ENCODE measurements around the gene ARHGDIA. TPM values are rescaled to one million over a fixed set of nuclear protein-coding genes. Genes with fewer than 3 reads are reported as not detected.
A peak's percentile ranks its signal among the peaks of the same experiment; 100 is the strongest.

ARHGDIA gene
- total RNA-seq, 4 donors from 2014 or later = 189 to 480 (median 323) TPM

DNA sequence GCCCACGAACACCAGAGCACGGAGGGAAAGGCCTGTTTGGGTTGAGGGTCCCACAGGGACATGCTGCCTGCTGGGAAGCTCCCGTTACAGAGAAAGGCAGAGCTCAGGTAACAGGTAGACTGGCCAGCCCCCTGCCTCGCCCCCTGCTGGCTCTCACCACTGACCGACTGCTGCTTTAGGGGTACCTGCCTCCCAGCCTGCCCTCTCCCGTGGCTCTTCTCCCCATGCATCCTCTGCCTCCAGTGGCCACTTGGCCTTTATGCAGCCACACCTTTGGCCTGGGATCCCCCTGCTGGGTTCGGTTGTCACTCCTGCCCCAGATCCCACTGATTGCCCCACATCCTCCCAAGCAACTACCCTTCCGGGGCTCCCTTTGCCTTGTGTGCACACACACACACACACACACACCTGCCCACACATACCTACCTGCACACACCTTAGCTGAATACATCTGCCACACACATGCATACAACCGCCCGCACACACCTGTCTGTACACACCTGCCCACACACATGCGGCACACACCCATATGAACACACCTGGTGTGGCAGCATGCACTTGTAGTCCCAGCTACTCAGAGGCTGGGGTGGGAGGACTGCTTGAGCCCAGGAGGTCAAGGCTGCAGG lies 45.2 kb downstream of the ARHGDIA start:
- DNase-seq = no peak

DNA sequence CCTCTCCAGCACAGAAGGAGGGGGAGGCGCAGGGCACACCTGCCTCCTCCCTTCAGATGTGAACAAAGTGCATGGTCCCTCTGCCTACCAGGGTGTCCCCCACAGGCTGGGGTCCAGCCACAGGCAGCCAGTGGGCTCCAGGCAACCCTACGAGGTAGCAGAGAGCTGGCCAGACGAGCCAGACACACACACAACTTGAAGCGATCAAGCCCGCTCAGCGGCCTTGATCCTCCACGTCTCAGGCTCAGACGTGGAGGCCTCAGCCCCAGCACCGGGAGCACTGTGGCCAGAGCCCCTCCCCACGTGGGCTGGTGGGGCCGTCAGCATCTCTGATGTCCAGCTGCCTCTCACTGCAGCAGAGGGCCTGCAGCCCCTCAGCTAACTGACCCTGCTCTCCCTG lies 46.5 kb downstream of the ARHGDIA start:
- H3K27ac ChIP-seq = no peak overlapping the region
- H3K9me3 ChIP-seq = no peaks in the 10 kb centered on the region
- intact Hi-C loops (cut with DNase I; ENCODE audit: low total_unique reads) (no loop called here), in situ Hi-C loops (cut with MboI; ENCODE audit: low pct_ligation_motif_present in 1 of 4, low pct_unique_long_range_greater_than_20kb in 1 of 4, low sequenced_read_pairs in 3 of 4) (no loop called here)
- H3K4me1 ChIP-seq = peaks cover 10 to 24% (median 17%) of the 10 kb centered on the region in 4 donors
- WGBS, 2 donors (ENCODE audit: low coverage in 1 of 2) = 87% methylated on average over 3 of the region's 11 CpGs; no CpG with 5 or more reads in 1 of the 2 donors
- no peak for DNase-seq
- no peak for TF ChIP-seq EP300 (IDR thresholded peaks at IDR 0.05; ENCODE audit: low read depth)
- TF ChIP-seq POLR2AphosphoS5 (IDR thresholded peaks at IDR 0.05) = no peak
- TF ChIP-seq POLR2A (IDR thresholded peaks at IDR 0.05) = no peak
- TF ChIP-seq, protein P1, sequence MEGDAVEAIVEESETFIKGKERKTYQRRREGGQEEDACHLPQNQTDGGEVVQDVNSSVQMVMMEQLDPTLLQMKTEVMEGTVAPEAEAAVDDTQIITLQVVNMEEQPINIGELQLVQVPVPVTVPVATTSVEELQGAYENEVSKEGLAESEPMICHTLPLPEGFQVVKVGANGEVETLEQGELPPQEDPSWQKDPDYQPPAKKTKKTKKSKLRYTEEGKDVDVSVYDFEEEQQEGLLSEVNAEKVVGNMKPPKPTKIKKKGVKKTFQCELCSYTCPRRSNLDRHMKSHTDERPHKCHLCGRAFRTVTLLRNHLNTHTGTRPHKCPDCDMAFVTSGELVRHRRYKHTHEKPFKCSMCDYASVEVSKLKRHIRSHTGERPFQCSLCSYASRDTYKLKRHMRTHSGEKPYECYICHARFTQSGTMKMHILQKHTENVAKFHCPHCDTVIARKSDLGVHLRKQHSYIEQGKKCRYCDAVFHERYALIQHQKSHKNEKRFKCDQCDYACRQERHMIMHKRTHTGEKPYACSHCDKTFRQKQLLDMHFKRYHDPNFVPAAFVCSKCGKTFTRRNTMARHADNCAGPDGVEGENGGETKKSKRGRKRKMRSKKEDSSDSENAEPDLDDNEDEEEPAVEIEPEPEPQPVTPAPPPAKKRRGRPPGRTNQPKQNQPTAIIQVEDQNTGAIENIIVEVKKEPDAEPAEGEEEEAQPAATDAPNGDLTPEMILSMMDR (IDR thresholded peaks at IDR 0.05) = no peak
- no peak overlapping the region for H3K4me3 ChIP-seq
- no peaks in the 10 kb centered on the region for H3K27me3 ChIP-seq
- H3K36me3 ChIP-seq = no peaks in the 10 kb centered on the region

More for the DNA sequence above, 45.2 kb downstream of the ARHGDIA start:
- Histone ChIP-seq H3K4me1 (peaks cover 10 to 23% (median 18%) of the 10 kb centered on the region in 4 donors), H3K27ac (no peak overlapping the region), H3K27me3 (no peaks in the 10 kb centered on the region), H3K4me3 (no peak overlapping the region), H3K9me3 (no peaks in the 10 kb centered on the region), H3K36me3 (no peaks in the 10 kb centered on the region)
- 40 to 60% methylated on average over 2 to 11 of the region's 11 CpGs for WGBS, 2 donors (ENCODE audit: low coverage in 1 of 2)
- intact Hi-C loops (cut with DNase I; ENCODE audit: low total_unique reads) = no loop called here
- TF ChIP-seq POLR2AphosphoS5 (IDR thresholded peaks at IDR 0.05) = no peak
- TF ChIP-seq, protein P1 (IDR thresholded peaks at IDR 0.05) = peak in 1 of 5 experiments; percentile 37
- in situ Hi-C loops (cut with MboI; ENCODE audit: low pct_ligation_motif_present in 1 of 4, low pct_unique_long_range_greater_than_20kb in 1 of 4, low sequenced_read_pairs in 3 of 4) = no loop called here

DNA sequence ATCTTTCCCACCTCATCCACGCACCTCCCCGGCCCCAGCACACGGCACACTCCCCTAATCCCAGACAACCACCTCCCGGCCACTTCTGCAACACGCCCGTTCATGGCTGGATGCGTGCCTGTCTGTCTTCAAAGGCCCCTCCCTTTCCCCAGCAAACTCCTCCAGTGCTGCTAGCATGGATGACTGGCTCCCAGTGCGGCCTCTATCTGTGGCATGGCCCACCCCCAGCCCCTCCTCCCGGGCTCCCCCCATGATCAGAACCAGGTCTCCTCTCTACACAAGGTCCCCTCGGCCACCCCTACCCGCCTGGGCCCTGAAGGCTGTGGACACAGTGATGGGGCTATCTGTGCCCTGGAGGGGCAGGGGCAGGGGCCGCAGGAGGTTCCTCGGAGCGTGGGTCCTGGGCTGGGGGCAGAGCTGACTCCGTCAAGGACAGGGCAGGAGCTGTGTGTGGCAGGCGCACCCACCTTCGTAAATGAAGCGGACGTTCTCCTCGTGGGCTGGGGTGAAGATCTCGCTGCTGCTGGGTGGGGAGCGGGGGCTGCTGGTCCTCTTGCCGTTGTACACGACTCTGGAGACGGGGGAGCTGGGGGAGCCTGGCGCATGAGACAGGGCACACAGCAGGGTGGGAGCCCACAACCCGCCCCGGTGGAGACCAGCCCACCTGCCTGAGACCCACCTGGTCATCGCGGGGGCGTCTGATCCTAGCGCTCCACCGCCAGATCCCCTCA lies 47.2 kb downstream of the ARHGDIA start:
- intact Hi-C loops (cut with DNase I; ENCODE audit: low total_unique reads) (no loop called here), in situ Hi-C loops (cut with MboI; ENCODE audit: low pct_ligation_motif_present in 1 of 4, low pct_unique_long_range_greater_than_20kb in 1 of 4, low sequenced_read_pairs in 3 of 4) (no loop called here)
- no peak overlapping the region for H3K4me3 ChIP-seq
- WGBS, 2 donors (ENCODE audit: low coverage in 1 of 2) = 78 to 92% methylated on average over 7 to 25 of the region's 33 CpGs
- no peak overlapping the region for H3K27ac ChIP-seq
- DNase-seq = no peak
- H3K4me1 ChIP-seq = peaks cover 10 to 24% (median 17%) of the 10 kb centered on the region in 4 donors
- H3K36me3 ChIP-seq = no peaks in the 10 kb centered on the region
- no peaks in the 10 kb centered on the region for H3K27me3 ChIP-seq
- TF ChIP-seq, protein P1 (IDR thresholded peaks at IDR 0.05) = no peak
- TF ChIP-seq POLR2A (IDR thresholded peaks at IDR 0.05) (no peak), EP300 (IDR thresholded peaks at IDR 0.05; ENCODE audit: low read depth) (no peak), POLR2AphosphoS5 (IDR thresholded peaks at IDR 0.05) (no peak)
- no peaks in the 10 kb centered on the region for H3K9me3 ChIP-seq

DNA sequence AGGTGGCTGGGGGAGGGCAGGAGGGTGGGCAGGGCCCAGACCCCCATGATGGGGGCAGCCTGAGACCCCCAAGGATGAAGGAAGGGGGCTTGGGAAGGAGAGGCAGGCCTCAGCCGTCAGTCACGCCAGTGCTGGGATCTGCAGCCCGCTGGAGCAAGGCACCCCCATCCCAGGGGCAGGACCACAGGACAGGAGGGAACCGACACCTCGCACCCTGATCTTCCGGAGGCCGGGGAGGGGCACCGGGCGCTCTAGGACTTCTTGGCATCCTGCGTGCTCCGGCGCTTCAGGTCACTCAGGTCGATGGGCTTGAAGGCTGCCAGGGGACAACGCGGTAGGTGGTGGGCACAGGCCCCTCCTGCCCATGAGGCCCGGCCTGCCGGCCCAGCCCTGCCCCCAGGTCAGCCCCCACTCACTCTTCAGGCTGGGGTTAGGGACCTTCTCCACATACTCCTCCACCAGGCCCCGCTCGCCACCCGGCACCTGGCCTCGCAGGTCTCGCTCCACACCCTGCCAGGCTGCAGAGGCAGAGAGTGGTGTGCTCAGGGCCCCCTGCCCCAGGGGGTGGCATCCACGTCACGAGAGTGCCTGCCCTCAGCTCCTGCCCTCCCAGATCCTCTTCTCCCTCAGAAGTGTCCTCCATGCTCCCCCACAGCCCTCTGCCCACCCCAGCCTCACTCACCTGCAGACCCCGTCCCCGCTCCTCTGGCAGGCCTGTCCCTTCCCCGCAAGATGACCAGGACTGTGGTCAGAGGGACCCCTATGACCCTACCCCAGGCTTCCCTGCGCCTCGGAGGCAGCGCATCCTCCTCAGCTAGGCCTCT lies 47.9 kb downstream of the ARHGDIA start:
- in situ Hi-C loops (cut with MboI; ENCODE audit: low pct_ligation_motif_present in 1 of 4, low pct_unique_long_range_greater_than_20kb in 1 of 4, low sequenced_read_pairs in 3 of 4) (no loop called here), intact Hi-C loops (cut with DNase I; ENCODE audit: low total_unique reads) (no loop called here)
- Histone ChIP-seq H3K27ac (peak overlapping the region in 3 of 4 donors; percentile 91 to 92 (median 92)), H3K4me1 (peaks cover 10 to 24% (median 17%) of the 10 kb centered on the region in 4 donors), H3K36me3 (no peaks in the 10 kb centered on the region), H3K27me3 (no peaks in the 10 kb centered on the region), H3K4me3 (no peak overlapping the region), H3K9me3 (no peaks in the 10 kb centered on the region)
- TF ChIP-seq POLR2A (IDR thresholded peaks at IDR 0.05) (no peak), EP300 (IDR thresholded peaks at IDR 0.05; ENCODE audit: low read depth) (no peak), POLR2AphosphoS5 (IDR thresholded peaks at IDR 0.05) (no peak)
- TF ChIP-seq, protein P1 (IDR thresholded peaks at IDR 0.05) = no peak
- 93 to 100% methylated on average over 3 to 29 of the region's 30 CpGs for WGBS, 2 donors (ENCODE audit: low coverage in 1 of 2)
- no peak for DNase-seq
